ENCODE measurements around the gene SLC6A17. TPM values are rescaled to one million over a fixed set of nuclear protein-coding genes. Genes with fewer than 3 reads are reported as not detected.

Gene SLC6A17
- total RNA-seq, 1 experiment from 2014 or later: 0.17 TPM

DNA sequence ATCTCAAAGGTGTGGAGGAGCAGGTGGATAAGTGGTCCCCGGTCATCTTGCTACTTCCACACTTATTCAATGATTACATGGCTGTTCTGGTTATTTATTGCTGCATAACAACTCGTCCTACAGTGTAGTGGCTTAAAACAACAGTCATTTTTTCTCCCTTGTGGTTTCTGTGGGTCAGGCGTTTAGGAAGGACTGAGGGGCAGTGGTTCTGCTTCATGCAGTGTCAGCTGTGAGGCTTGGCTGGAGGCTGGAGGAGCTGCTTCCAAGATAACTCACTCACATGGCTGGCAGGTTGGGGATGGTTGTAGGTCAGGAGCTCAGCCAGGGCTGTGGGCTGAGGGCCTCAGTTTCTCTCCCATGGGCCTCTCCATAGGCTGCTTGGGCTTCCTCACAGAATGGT is 5.9 kb upstream of the SLC6A17 start:
- H3K79me2 ChIP-seq (ENCODE audit: insufficient read depth, low read length): no peaks in the 10 kb centered on the region
- H3K4me3 Mint-ChIP-seq: no peak overlapping the region

More for the DNA sequence above, 5.9 kb upstream of the SLC6A17 start:
- H3K79me1 ChIP-seq (ENCODE audit: insufficient read depth, low read depth, low read length, poor library complexity, severe bottlenecking): no peaks in the 10 kb centered on the region
- H4K91ac ChIP-seq (ENCODE audit: insufficient read length, low read depth, low read length): no peak overlapping the region
- no peak overlapping the region for H2AFZ ChIP-seq (ENCODE audit: low read length)
- no peaks in the 10 kb centered on the region for H3K9me3 ChIP-seq (ENCODE audit: control insufficient read depth, low read depth, low read length)
- no peak overlapping the region for H3K27ac ChIP-seq (ENCODE audit: insufficient read length, low read depth, low read length)
- H3K56ac ChIP-seq (ENCODE audit: insufficient read length, low read depth, low read length): no peak overlapping the region
- WGBS (ENCODE audit: extremely low coverage, insufficient read length, low lambda C conversion rate): no CpG with 5 or more reads among the region's 3 CpGs
- no peak overlapping the region for H4K5ac ChIP-seq (ENCODE audit: insufficient read length, low read depth, low read length)
- no peak for DNase-seq
- H4K20me1 ChIP-seq (ENCODE audit: control insufficient read depth, insufficient read depth, insufficient read length): no peaks in the 10 kb centered on the region
- no peak overlapping the region for H3K4ac ChIP-seq (ENCODE audit: low read depth, low read length)
- no peak overlapping the region for H2BK20ac ChIP-seq (ENCODE audit: low read depth, low read length, poor library complexity, severe bottlenecking)
- H3K27me3 Mint-ChIP-seq (ENCODE audit: low read depth): peaks cover 9% of the 10 kb centered on the region
- H3K4me2 ChIP-seq (ENCODE audit: insufficient read depth, insufficient read length, low read length): no peak overlapping the region
- H3K23ac ChIP-seq (ENCODE audit: insufficient read length, low read depth, low read length): no peak overlapping the region
- no peaks in the 10 kb centered on the region for H3K23me2 ChIP-seq (ENCODE audit: insufficient read length, low read depth, low read length, poor library complexity, severe bottlenecking)
- H2BK5ac ChIP-seq (ENCODE audit: insufficient read length, low read length): no peak overlapping the region
- peaks cover 12% of the 10 kb centered on the region; the same call in 1 of the 2 replicates for H3K27me3 ChIP-seq (ENCODE audit: insufficient read depth, low read length)
- no peaks in the 10 kb centered on the region for H3K36me3 Mint-ChIP-seq (ENCODE audit: insufficient read depth in 1 of 3, low read depth in 3 of 3)
- TF ChIP-seq, protein P1, sequence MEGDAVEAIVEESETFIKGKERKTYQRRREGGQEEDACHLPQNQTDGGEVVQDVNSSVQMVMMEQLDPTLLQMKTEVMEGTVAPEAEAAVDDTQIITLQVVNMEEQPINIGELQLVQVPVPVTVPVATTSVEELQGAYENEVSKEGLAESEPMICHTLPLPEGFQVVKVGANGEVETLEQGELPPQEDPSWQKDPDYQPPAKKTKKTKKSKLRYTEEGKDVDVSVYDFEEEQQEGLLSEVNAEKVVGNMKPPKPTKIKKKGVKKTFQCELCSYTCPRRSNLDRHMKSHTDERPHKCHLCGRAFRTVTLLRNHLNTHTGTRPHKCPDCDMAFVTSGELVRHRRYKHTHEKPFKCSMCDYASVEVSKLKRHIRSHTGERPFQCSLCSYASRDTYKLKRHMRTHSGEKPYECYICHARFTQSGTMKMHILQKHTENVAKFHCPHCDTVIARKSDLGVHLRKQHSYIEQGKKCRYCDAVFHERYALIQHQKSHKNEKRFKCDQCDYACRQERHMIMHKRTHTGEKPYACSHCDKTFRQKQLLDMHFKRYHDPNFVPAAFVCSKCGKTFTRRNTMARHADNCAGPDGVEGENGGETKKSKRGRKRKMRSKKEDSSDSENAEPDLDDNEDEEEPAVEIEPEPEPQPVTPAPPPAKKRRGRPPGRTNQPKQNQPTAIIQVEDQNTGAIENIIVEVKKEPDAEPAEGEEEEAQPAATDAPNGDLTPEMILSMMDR (conservative IDR thresholded peaks at IDR 0.05): no peak
- no peak overlapping the region for H2BK12ac ChIP-seq (ENCODE audit: insufficient read length, low read depth, low read length)
- no peak overlapping the region for H2BK15ac ChIP-seq (ENCODE audit: low read depth, low read length)
- H2AK5ac ChIP-seq (ENCODE audit: insufficient read length, low read length): no peak overlapping the region
- H3K9me3 Mint-ChIP-seq: no peaks in the 10 kb centered on the region
- H3T11ph ChIP-seq (ENCODE audit: low read length): no peak overlapping the region
- H2BK120ac ChIP-seq (ENCODE audit: low read depth, low read length, poor library complexity, severe bottlenecking): no peak overlapping the region
- no peak overlapping the region for H3K18ac ChIP-seq (ENCODE audit: insufficient read length, low read depth, low read length)
- no peak overlapping the region for H4K8ac ChIP-seq (replicated peaks; ENCODE audit: insufficient read length, low read depth, low read length)
- H3K4me1 ChIP-seq (ENCODE audit: insufficient read depth, low read length): no peaks in the 10 kb centered on the region
- no peak overlapping the region for H3K9ac ChIP-seq (ENCODE audit: extremely low read depth, insufficient read length, low read length)
- H3K14ac ChIP-seq (ENCODE audit: insufficient read depth, low read length): no peak overlapping the region; the same call in 1 of the 2 replicates
- no peak overlapping the region for H3K27ac Mint-ChIP-seq
- H3K4me1 Mint-ChIP-seq: no peaks in the 10 kb centered on the region; a peak in 1 of 4 replicates

All from H9 (cell line).